ENCODE data around the gene AP3D1. TPM values are rescaled to one million over a fixed set of nuclear protein-coding genes. Genes with fewer than 3 reads are reported as not detected.

The AP3D1 gene
- total and polyA plus RNA-seq, 9 of the 15 experiments (the other 6 are each of a cell fraction or from before 2014, with no cell fraction given) = 1.2 to 86.1 (median 35.9) TPM

DNA sequence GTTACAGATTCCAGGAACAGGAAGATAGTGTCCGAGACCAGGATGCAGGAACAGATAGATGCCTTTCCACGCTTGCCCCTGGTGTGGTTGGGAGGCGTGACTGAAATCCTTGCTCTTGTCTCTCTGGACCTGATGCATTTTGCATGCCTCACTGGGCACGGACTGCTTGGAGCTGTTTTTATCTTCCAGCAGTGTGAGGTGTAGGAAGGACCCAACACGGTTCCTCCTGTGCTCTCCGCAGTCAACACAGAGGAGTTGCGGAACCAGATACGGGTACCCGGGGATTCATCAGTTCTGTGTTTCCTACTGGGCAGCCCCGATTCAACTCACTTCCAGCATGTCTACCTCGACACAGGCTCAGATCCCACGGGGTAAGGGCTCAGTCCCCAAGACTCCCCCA lies 18.9 kb upstream of the AP3D1 start:
- WGBS (ENCODE audit: insufficient coverage, low coverage, missing lambda C conversion rate) = 63% methylated on average over 12 of the region's 12 CpGs
- POLR2A ChIA-PET = interaction anchor here (0.9 to 1.4 kb wide), 3 partner anchors 12 to 100 kb away, joined by 3 read pairs; no protein-coding TSS in a partner anchor
- Histone ChIP-seq H3K27me3 (ENCODE audit: control insufficient read depth in 2 of 2, insufficient read depth in 2 of 2, low read length in 2 of 2) (no peaks in the 10 kb centered on the region), H3K27ac (ENCODE audit: extremely low read depth, low read depth, low read length) (no peak overlapping the region), H3K4me3 (no peak overlapping the region), H3K9me1 (ENCODE audit: control insufficient read depth, insufficient read depth, low read length) (peaks cover 25% of the 10 kb centered on the region), H3K79me2 (ENCODE audit: control insufficient read depth, insufficient read depth, low read length) (peaks cover 98% of the 10 kb centered on the region), H3K4me2 (ENCODE audit: insufficient read depth, low read length) (no peak overlapping the region), H4K20me1 (replicated peaks; ENCODE audit: control insufficient read depth, insufficient read depth, low read length) (peaks cover 65% of the 10 kb centered on the region), H2AFZ (ENCODE audit: low read depth, low read length) (no peak overlapping the region), H3K9me3 (replicated peaks; ENCODE audit: control insufficient read depth, insufficient read depth, low read depth, low read length) (no peaks in the 10 kb centered on the region), H3K9ac (ENCODE audit: insufficient read depth in 1 of 2, low read depth in 2 of 2, low read length in 2 of 2) (peak overlapping the region in 1 of 2 experiments; percentile 2; a peak in 1 of 4 replicates), H3K4me1 (replicated peaks in 1 of 2; ENCODE audit: control insufficient read depth in 2 of 2, insufficient read depth in 2 of 2, low read length in 2 of 2) (peaks cover 63 to 89% of the 10 kb centered on the region in 2 experiments), H3K36me3 (ENCODE audit: control insufficient read depth, insufficient read depth, low read length) (peaks cover 41% of the 10 kb centered on the region; the same call in 2 of the 3 replicates)
- intact Hi-C loops (cut with micrococcal nuclease) = no loop called here
- no TSS peak for BruUV-seq (replicated peaks)
- CTCF ChIA-PET (ENCODE audit: low intra/inter-chr PET ratio) = no interaction called here
- in situ Hi-C loops (cut with MboI) = no loop called here
- ATAC-seq = no peak
- no peak for DNase-seq (ENCODE audit: extremely low read depth in 1 of 4, low spot score in 3 of 4)
- TF ChIP-seq, protein P1, sequence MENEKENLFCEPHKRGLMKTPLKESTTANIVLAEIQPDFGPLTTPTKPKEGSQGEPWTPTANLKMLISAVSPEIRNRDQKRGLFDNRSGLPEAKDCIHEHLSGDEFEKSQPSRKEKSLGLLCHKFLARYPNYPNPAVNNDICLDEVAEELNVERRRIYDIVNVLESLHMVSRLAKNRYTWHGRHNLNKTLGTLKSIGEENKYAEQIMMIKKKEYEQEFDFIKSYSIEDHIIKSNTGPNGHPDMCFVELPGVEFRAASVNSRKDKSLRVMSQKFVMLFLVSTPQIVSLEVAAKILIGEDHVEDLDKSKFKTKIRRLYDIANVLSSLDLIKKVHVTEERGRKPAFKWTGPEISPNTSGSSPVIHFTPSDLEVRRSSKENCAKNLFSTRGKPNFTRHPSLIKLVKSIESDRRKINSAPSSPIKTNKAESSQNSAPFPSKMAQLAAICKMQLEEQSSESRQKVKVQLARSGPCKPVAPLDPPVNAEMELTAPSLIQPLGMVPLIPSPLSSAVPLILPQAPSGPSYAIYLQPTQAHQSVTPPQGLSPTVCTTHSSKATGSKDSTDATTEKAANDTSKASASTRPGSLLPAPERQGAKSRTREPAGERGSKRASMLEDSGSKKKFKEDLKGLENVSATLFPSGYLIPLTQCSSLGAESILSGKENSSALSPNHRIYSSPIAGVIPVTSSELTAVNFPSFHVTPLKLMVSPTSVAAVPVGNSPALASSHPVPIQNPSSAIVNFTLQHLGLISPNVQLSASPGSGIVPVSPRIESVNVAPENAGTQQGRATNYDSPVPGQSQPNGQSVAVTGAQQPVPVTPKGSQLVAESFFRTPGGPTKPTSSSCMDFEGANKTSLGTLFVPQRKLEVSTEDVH (IDR thresholded peaks at IDR 0.05; ENCODE audit: low read depth, partially characterized antibody) = no peak
- TF ChIP-seq DACH1 (IDR thresholded peaks at IDR 0.05; ENCODE audit: partially characterized antibody) = no peak
- no peak for TF ChIP-seq CTBP1 (IDR thresholded peaks at IDR 0.05; ENCODE audit: borderline replicate concordance)
- no peak for TF ChIP-seq EHMT2 (IDR thresholded peaks at IDR 0.05)
- no peak for TF ChIP-seq PHTF2 (CRISPR knock-in tag; IDR thresholded peaks at IDR 0.05)
- TF ChIP-seq ZNF316 (IDR thresholded peaks at IDR 0.05) = no peak
- TF ChIP-seq SNIP1 (IDR thresholded peaks at IDR 0.05; ENCODE audit: low read depth) = no peak
- TF ChIP-seq, protein P2, sequence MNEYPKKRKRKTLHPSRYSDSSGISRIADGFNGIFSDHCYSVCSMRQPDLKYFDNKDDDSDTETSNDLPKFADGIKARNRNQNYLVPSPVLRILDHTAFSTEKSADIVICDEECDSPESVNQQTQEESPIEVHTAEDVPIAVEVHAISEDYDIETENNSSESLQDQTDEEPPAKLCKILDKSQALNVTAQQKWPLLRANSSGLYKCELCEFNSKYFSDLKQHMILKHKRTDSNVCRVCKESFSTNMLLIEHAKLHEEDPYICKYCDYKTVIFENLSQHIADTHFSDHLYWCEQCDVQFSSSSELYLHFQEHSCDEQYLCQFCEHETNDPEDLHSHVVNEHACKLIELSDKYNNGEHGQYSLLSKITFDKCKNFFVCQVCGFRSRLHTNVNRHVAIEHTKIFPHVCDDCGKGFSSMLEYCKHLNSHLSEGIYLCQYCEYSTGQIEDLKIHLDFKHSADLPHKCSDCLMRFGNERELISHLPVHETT (CRISPR knock-in tag; conservative IDR thresholded peaks at IDR 0.05 in 1 of 2, IDR thresholded peaks at IDR 0.05 in 1 of 2) = no peak
- TF ChIP-seq HIVEP1 (CRISPR knock-in tag; IDR thresholded peaks at IDR 0.05) = no peak
- TF ChIP-seq, protein P3, sequence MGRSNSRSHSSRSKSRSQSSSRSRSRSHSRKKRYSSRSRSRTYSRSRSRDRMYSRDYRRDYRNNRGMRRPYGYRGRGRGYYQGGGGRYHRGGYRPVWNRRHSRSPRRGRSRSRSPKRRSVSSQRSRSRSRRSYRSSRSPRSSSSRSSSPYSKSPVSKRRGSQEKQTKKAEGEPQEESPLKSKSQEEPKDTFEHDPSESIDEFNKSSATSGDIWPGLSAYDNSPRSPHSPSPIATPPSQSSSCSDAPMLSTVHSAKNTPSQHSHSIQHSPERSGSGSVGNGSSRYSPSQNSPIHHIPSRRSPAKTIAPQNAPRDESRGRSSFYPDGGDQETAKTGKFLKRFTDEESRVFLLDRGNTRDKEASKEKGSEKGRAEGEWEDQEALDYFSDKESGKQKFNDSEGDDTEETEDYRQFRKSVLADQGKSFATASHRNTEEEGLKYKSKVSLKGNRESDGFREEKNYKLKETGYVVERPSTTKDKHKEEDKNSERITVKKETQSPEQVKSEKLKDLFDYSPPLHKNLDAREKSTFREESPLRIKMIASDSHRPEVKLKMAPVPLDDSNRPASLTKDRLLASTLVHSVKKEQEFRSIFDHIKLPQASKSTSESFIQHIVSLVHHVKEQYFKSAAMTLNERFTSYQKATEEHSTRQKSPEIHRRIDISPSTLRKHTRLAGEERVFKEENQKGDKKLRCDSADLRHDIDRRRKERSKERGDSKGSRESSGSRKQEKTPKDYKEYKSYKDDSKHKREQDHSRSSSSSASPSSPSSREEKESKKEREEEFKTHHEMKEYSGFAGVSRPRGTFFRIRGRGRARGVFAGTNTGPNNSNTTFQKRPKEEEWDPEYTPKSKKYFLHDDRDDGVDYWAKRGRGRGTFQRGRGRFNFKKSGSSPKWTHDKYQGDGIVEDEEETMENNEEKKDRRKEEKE (IDR thresholded peaks at IDR 0.05; ENCODE audit: borderline replicate concordance in 1 of 2, control insufficient read depth in 1 of 2, low read depth in 2 of 2, low read length in 1 of 2) = no peak
- no peak for FAIRE-seq
